Chondrocyte (in vitro differentiated cells): ENCODE data around the gene CWC27. TPM values are rescaled to one million over a fixed set of nuclear protein-coding genes. Genes with fewer than 3 reads are reported as not detected.

Experiments
- DNase-seq: peaks from one replicate; pipeline ENCODE4 v3.0.0; 2021; ENCODE audit warnings: mixed read lengths, low spot score
- H3K27ac Mint-ChIP-seq: one replicate; pipeline ENCODE4 v1.8.0; 2021; ENCODE audit warnings: mild to moderate bottlenecking, moderate library complexity, mixed read lengths; ENCODE audit not compliant: unreplicated experiment
- H3K27me3 Mint-ChIP-seq: 2 replicates; pipeline ENCODE4 v1.8.0; 2021; ENCODE audit warnings: low read depth, mixed read lengths
- H3K36me3 Mint-ChIP-seq: 2 replicates; pipeline ENCODE4 v1.8.0; 2021; ENCODE audit warnings: low read depth, mixed read lengths
- H3K4me1 Mint-ChIP-seq: 2 replicates; pipeline ENCODE4 v1.8.0; 2021; ENCODE audit warnings: low read depth, mild to moderate bottlenecking, mixed read lengths
- H3K4me3 Mint-ChIP-seq: one replicate; pipeline ENCODE4 v1.8.0; 2021; ENCODE audit warnings: mild to moderate bottlenecking, moderate library complexity, mixed read lengths; ENCODE audit not compliant: unreplicated experiment
- H3K9me3 Mint-ChIP-seq: 2 replicates; pipeline ENCODE4 v1.8.0; 2021; ENCODE audit warnings: low read depth, mixed read lengths
- CTCF ChIP-seq: fragments of 200-600 bp; sonication (generic); IDR thresholded peaks from 2 replicates; pipeline ENCODE4 v1.5.0; 2021; ENCODE audit warnings: antibody characterized with exemption, mild to moderate bottlenecking, moderate library complexity
- total RNA-seq: library from RNA; stranded (reverse); gene quantifications from 3 replicates; pipeline ENCODE4 v1.2.1, GENCODE V29; 2021

Gene CWC27
- total RNA-seq, 1 donor from 2014 or later = 19.5 TPM

GRCh38 chr5:64769855-64770254 is 1.1 kb downstream of the CWC27 start:
- Mint-ChIP-seq H3K4me3 (peak overlapping the region; percentile 92), H3K9me3 (no peaks in the 10 kb centered on the region), H3K27ac (no peak overlapping the region), H3K4me1 (peaks cover 38% of the 10 kb centered on the region), H3K27me3 (no peaks in the 10 kb centered on the region), H3K36me3 (peaks cover 9% of the 10 kb centered on the region)
- no peak for DNase-seq
- TF ChIP-seq CTCF = no peak

- Mint-ChIP-seq H3K27me3 (no peaks in the 10 kb centered on the region), H3K4me3 (no peak overlapping the region), H3K36me3 (peaks cover 15% of the 10 kb centered on the region), H3K9me3 (no peaks in the 10 kb centered on the region), H3K4me1 (peaks cover 27% of the 10 kb centered on the region), H3K27ac (no peak overlapping the region)
- no peak for DNase-seq
- TF ChIP-seq CTCF = no peak
Measured at GRCh38 chr5:64771736-64772135, 3.0 kb downstream of the CWC27 start.

- no peaks in the 10 kb centered on the region for H3K9me3 Mint-ChIP-seq
- H3K27me3 Mint-ChIP-seq = no peaks in the 10 kb centered on the region
- H3K4me3 Mint-ChIP-seq = no peak overlapping the region
- no peak for DNase-seq
- peaks cover 13% of the 10 kb centered on the region for H3K36me3 Mint-ChIP-seq
- no peak for TF ChIP-seq CTCF
- H3K4me1 Mint-ChIP-seq = peaks cover 17% of the 10 kb centered on the region
- no peak overlapping the region for H3K27ac Mint-ChIP-seq
Measured at GRCh38 chr5:64773533-64773932, 4.8 kb downstream of the CWC27 start.

- no peak for DNase-seq
- Mint-ChIP-seq H3K4me1 (peaks cover 5% of the 10 kb centered on the region), H3K36me3 (peaks cover 13% of the 10 kb centered on the region), H3K4me3 (no peak overlapping the region), H3K27me3 (no peaks in the 10 kb centered on the region), H3K9me3 (no peaks in the 10 kb centered on the region), H3K27ac (no peak overlapping the region)
- TF ChIP-seq CTCF = no peak
Measured at GRCh38 chr5:64775291-64775690, 6.6 kb downstream of the CWC27 start.

GRCh38 chr5:64784451-64785025 is 15.8 kb downstream of the CWC27 start:
- Mint-ChIP-seq H3K36me3 (peaks cover 3% of the 10 kb centered on the region), H3K4me1 (no peaks in the 10 kb centered on the region)

More at GRCh38 chr5:64784451-64785025, 15.8 kb downstream of the CWC27 start:
- H3K27me3 Mint-ChIP-seq = no peaks in the 10 kb centered on the region
- no peak overlapping the region for H3K4me3 Mint-ChIP-seq
- H3K27ac Mint-ChIP-seq = no peak overlapping the region
- no peak for DNase-seq
- no peaks in the 10 kb centered on the region for H3K9me3 Mint-ChIP-seq
- TF ChIP-seq CTCF = peak; percentile 98
